ENCODE data around the gene OOSP2.

The OOSP2 gene

DNA sequence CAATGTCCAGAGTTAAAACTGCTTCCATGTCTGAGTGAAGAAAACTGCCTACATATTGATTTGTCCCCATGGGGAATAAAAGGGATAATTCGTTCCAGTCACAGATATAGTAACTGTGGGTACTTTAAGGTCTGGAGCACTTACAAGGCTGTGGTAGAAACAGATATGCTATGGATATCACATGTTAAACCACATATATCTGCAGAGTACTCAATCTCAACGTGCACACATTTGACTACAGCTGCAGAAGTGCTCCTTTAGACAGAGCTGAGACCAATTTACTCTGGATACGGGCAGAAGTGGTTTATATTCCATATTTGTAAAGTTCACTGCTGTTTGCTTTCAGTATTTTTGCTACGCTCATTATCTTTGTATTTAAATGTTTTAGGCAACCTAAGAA, 38.5 kb downstream of the OOSP2 start:
- Histone ChIP-seq H3K4me3 (ENCODE audit: low read depth, low read length) (no peak overlapping the region), H3K27ac (ENCODE audit: low read depth, low read length) (no peak overlapping the region), H3K27me3 (ENCODE audit: insufficient read depth, low read length) (no peaks in the 10 kb centered on the region), H2AFZ (ENCODE audit: low read length, unreplicated experiment) (no peak overlapping the region), H3K79me2 (ENCODE audit: control insufficient read depth, insufficient read depth, low read length, unreplicated experiment) (no peaks in the 10 kb centered on the region), H3K4me1 (ENCODE audit: control insufficient read depth, insufficient read depth, low read length, unreplicated experiment) (no peaks in the 10 kb centered on the region), H3K36me3 (ENCODE audit: insufficient read depth, low read length) (no peaks in the 10 kb centered on the region)

DNA sequence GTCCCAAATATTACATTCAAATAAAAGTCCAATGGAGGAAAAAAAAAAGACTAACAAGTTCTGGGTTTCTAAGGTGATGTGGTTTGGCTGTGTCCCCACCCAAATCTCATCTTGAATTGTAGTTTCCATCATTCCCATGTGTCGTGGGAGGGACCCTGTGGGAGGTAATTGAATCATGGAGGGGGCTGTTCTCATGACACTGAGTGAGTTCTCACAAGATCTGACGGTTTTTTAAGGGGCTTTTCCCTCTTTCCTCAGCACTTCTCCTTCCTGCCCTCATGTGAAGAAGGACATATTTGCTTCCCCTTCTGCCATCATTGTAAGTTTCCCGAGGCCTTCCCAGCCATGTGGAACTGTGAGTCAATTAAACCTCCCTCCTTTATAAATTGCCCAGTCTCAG, 40.3 kb downstream of the OOSP2 start:
- H2AFZ ChIP-seq (ENCODE audit: low read length, unreplicated experiment), result no peak overlapping the region
- H3K4me1 ChIP-seq (ENCODE audit: control insufficient read depth, insufficient read depth, low read length, unreplicated experiment), result no peaks in the 10 kb centered on the region
- no peaks in the 10 kb centered on the region for H3K79me2 ChIP-seq (ENCODE audit: control insufficient read depth, insufficient read depth, low read length, unreplicated experiment)
- H3K27me3 ChIP-seq (ENCODE audit: insufficient read depth, low read length), result no peaks in the 10 kb centered on the region
- no peak overlapping the region for H3K4me3 ChIP-seq (ENCODE audit: low read depth, low read length)
- H3K36me3 ChIP-seq (ENCODE audit: insufficient read depth, low read length), result no peaks in the 10 kb centered on the region
- H3K27ac ChIP-seq (ENCODE audit: low read depth, low read length), result no peak overlapping the region

DNA sequence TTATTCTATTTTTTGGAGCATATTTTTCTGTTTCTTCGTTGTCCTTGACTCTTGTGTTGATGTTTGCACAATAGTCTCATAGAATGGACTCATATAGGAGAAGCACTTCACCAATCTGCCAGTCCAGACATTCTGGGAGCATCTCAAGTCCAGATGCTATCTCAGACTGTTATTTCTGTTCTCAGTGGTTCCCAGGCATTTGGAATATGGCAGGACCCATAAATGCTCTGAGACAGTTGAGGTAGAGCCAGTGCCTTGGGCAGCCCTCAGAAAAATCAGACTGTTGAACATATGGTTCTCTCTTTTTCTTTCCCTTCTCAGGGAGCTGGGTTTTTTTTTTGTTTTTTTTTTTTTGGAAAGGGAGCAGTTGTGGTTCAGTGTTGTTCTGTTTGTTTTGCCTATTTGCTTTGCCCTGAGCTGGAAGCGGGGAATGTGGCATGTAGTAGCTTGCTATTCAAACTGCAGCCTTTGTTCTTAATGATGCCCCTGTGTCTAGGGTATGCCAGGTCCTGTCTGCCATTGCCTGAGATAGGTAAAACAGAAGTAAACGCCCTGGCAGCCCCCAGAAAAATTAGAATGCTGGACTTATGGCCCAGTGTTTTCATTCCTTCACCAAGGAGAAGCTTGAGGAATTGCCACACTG, 44.5 kb downstream of the OOSP2 start:
- Histone ChIP-seq H3K27ac (ENCODE audit: low read depth, low read length) (no peak overlapping the region), H3K79me2 (ENCODE audit: control insufficient read depth, insufficient read depth, low read length, unreplicated experiment) (no peaks in the 10 kb centered on the region), H3K4me1 (ENCODE audit: control insufficient read depth, insufficient read depth, low read length, unreplicated experiment) (no peaks in the 10 kb centered on the region), H2AFZ (ENCODE audit: low read length, unreplicated experiment) (no peak overlapping the region), H3K36me3 (ENCODE audit: insufficient read depth, low read length) (no peaks in the 10 kb centered on the region), H3K4me3 (ENCODE audit: low read depth, low read length) (no peak overlapping the region), H3K27me3 (ENCODE audit: insufficient read depth, low read length) (no peaks in the 10 kb centered on the region)

DNA sequence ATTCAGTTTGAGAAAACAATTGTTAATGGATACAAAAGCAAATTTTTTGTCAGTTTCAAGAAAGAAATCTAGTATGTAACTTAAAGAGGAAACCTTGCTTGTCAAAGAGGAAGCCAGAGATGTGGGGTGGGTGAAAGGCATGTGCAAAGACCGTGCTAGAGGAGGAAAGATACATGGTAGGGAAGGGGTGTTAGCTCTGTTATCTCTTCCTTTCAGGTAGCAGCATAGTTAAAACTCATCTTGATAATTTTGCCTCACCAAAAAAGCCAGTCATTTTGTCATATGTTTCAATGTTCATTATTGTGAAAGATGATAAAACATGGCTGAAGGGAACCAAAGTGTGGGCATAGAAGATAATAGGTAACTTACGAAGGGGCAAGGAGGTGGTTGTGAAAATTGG, 45.7 kb downstream of the OOSP2 start:
- Histone ChIP-seq H3K27me3 (ENCODE audit: insufficient read depth, low read length) (no peaks in the 10 kb centered on the region), H3K79me2 (ENCODE audit: control insufficient read depth, insufficient read depth, low read length, unreplicated experiment) (no peaks in the 10 kb centered on the region), H3K27ac (ENCODE audit: low read depth, low read length) (no peak overlapping the region), H3K4me3 (ENCODE audit: low read depth, low read length) (no peak overlapping the region), H3K36me3 (ENCODE audit: insufficient read depth, low read length) (no peaks in the 10 kb centered on the region), H3K4me1 (ENCODE audit: control insufficient read depth, insufficient read depth, low read length, unreplicated experiment) (no peaks in the 10 kb centered on the region), H2AFZ (ENCODE audit: low read length, unreplicated experiment) (no peak overlapping the region)

DNA sequence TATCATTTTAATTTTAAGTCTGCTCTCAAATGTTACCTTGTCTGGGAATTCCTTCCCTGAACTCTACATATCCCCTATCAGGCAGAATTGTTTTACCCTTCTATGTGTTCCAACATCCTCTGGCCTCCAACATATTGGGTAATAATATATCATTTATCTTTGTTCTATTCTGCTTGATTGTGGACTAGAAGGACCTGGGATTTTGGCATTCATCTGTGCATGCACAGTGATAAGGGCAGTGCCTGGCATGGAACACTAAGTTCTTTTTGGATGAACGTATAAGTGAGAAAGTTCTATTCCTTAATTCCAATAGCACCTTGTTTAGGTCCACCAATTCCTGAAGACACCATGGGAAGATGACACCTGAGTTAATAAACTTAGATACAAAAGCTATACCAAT, 47.0 kb downstream of the OOSP2 start:
- Histone ChIP-seq H3K27me3 (ENCODE audit: insufficient read depth, low read length) (no peaks in the 10 kb centered on the region), H3K4me3 (ENCODE audit: low read depth, low read length) (no peak overlapping the region), H3K27ac (ENCODE audit: low read depth, low read length) (no peak overlapping the region), H3K4me1 (ENCODE audit: control insufficient read depth, insufficient read depth, low read length, unreplicated experiment) (no peaks in the 10 kb centered on the region), H3K79me2 (ENCODE audit: control insufficient read depth, insufficient read depth, low read length, unreplicated experiment) (no peaks in the 10 kb centered on the region), H2AFZ (ENCODE audit: low read length, unreplicated experiment) (no peak overlapping the region), H3K36me3 (ENCODE audit: insufficient read depth, low read length) (no peaks in the 10 kb centered on the region)

DNA sequence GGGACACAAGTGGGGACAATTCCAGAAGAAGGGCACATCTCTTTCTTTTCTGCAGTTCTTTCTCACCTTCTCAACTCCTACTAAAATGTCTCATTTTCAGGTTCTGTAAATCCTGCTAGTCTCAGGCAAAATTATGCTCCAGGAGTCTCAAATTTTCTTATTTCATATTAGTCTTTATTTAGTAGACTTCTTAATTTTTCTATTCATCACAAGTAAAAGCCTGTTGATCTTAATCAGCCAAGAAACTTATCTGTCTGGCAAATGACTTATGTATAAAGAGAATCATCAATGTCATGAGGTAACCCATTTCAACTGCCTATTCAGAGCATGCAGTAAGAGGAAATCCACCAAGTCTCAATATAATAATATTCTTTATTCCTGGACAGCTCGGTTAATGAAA, 48.2 kb downstream of the OOSP2 start, which contains the start of gene MS4A2:
MS4A2 (plus strand) TSS at position 301 of the 400 bp plus-strand sequence. CDS start 102 bp downstream, outside the sequence.
- Histone ChIP-seq H3K4me3 (ENCODE audit: low read depth, low read length) (no peak within 1 kb of the TSS), H3K27ac (ENCODE audit: low read depth, low read length) (no peak within 1 kb of the TSS), H3K79me2 (ENCODE audit: control insufficient read depth, insufficient read depth, low read length, unreplicated experiment) (no peaks in the 10 kb centered on the region), H2AFZ (ENCODE audit: low read length, unreplicated experiment) (no peak within 1 kb of the TSS), H3K27me3 (ENCODE audit: insufficient read depth, low read length) (no peaks in the 10 kb centered on the region), H3K36me3 (ENCODE audit: insufficient read depth, low read length) (no peaks in the 10 kb centered on the region), H3K4me1 (ENCODE audit: control insufficient read depth, insufficient read depth, low read length, unreplicated experiment) (no peaks in the 10 kb centered on the region)

DNA sequence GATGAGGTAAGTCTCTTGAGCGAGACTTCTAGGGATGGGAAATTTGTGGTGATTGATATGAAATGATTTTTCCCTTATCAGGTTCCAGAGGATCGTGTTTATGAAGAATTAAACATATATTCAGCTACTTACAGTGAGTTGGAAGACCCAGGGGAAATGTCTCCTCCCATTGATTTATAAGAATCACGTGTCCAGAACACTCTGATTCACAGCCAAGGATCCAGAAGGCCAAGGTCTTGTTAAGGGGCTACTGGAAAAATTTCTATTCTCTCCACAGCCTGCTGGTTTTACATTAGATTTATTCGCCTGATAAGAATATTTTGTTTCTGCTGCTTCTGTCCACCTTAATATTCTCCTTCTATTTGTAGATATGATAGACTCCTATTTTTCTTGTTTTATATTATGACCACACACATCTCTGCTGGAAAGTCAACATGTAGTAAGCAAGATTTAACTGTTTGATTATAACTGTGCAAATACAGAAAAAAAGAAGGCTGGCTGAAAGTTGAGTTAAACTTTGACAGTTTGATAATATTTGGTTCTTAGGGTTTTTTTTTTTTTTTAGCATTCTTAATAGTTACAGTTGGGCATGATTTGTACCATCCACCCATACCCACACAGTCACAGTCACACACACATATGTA, 55.4 kb downstream of the OOSP2 start:
- Histone ChIP-seq H3K27ac (ENCODE audit: low read depth, low read length) (no peak overlapping the region), H3K4me3 (ENCODE audit: low read depth, low read length) (no peak overlapping the region), H2AFZ (ENCODE audit: low read length, unreplicated experiment) (no peak overlapping the region), H3K36me3 (ENCODE audit: insufficient read depth, low read length) (no peaks in the 10 kb centered on the region), H3K4me1 (ENCODE audit: control insufficient read depth, insufficient read depth, low read length, unreplicated experiment) (no peaks in the 10 kb centered on the region), H3K79me2 (ENCODE audit: control insufficient read depth, insufficient read depth, low read length, unreplicated experiment) (no peaks in the 10 kb centered on the region), H3K27me3 (ENCODE audit: insufficient read depth, low read length) (no peaks in the 10 kb centered on the region)

DNA sequence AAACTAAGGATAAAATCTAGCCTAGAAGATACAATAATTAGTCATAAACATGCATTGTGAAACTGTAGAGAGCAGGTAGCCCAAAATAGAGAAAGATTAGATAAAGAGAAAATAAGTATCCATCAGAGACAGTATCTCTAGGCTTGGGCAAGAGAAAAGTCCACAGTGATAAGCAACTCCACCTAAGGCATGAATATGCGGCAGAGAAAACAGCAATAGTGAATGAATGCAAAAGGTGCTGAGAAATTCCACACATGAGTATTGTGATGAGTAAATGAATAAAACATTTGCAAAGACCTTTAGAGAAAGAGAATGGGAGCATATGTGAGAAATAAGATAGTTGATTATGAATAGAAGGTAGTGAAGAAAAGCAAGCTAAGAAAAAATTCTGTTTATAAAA, 57.0 kb downstream of the OOSP2 start:
- H2AFZ ChIP-seq (ENCODE audit: low read length, unreplicated experiment), result no peak overlapping the region
- H3K27ac ChIP-seq (ENCODE audit: low read depth, low read length), result no peak overlapping the region
- H3K4me1 ChIP-seq (ENCODE audit: control insufficient read depth, insufficient read depth, low read length, unreplicated experiment), result no peaks in the 10 kb centered on the region
- H3K4me3 ChIP-seq (ENCODE audit: low read depth, low read length), result no peak overlapping the region
- no peaks in the 10 kb centered on the region for H3K27me3 ChIP-seq (ENCODE audit: insufficient read depth, low read length)
- H3K79me2 ChIP-seq (ENCODE audit: control insufficient read depth, insufficient read depth, low read length, unreplicated experiment), result no peaks in the 10 kb centered on the region
- H3K36me3 ChIP-seq (ENCODE audit: insufficient read depth, low read length), result no peaks in the 10 kb centered on the region

Measured in ACC112 (cell line).